A673 (cell line): ENCODE results near the gene PRKCA. TPM values are rescaled to one million over a fixed set of nuclear protein-coding genes. Genes with fewer than 3 reads are reported as not detected.

Source experiments
- BruUV-seq: library from RNA; stranded (reverse); fragments of 400-500 nt; replicated peaks from 2 replicates; lab custom pipeline; 2021; lab: Mats Ljungman, UMichigan
- CTCF ChIA-PET: fragments of 300-600 bp; sonication (Branson Sonifier 250); formaldehyde crosslinking; loops from one replicate; lab custom pipeline; 2022; ENCODE audit warnings: antibody characterized with exemption; lab: Charles Lee
- POLR2A ChIA-PET: fragments of 300-600 bp; sonication (Branson Sonifier 250); formaldehyde crosslinking; loops from one replicate; lab custom pipeline; 2022; ENCODE audit warnings: antibody characterized with exemption; ENCODE audit not compliant: low non-redundant PET; lab: Charles Lee
- DNase-seq: peaks from one replicate; pipeline ENCODE4 v3.0.0-alpha.2; 2015; ENCODE audit warnings: low spot score
- H3K27ac ChIP-seq: fragments of 200-600 bp; sonication (generic); 2 replicates; pipeline ENCODE4 v1.5.1; 2016; ENCODE audit warnings: mixed run types, low read depth, mild to moderate bottlenecking, mixed read lengths, antibody characterized with exemption, low read length; ENCODE audit not compliant: poor library complexity, severe bottlenecking
- H3K27me3 ChIP-seq: fragments of 200-600 bp; sonication (generic); replicated peaks from 2 replicates; pipeline ENCODE4 v1.6.1; 2017; ENCODE audit warnings: mixed run types, low read depth, mild to moderate bottlenecking, mixed read lengths, antibody characterized with exemption, low read length; ENCODE audit not compliant: insufficient read depth, poor library complexity
- H3K36me3 ChIP-seq: fragments of 200-600 bp; sonication (generic); 2 replicates; pipeline ENCODE4 v1.6.1; 2016; ENCODE audit warnings: mixed run types, mild to moderate bottlenecking, mixed read lengths, antibody characterized with exemption, low read length; ENCODE audit not compliant: insufficient read depth, poor library complexity, severe bottlenecking
- H3K4me1 ChIP-seq: fragments of 200-600 bp; sonication (generic); 2 replicates; pipeline ENCODE4 v1.6.1; 2017; ENCODE audit warnings: mixed run types, mild to moderate bottlenecking, mixed read lengths, antibody characterized with exemption, low read length; ENCODE audit not compliant: insufficient read depth, poor library complexity, severe bottlenecking
- H3K4me3 ChIP-seq: fragments of 200-600 bp; sonication (generic); 2 replicates; pipeline ENCODE4 v1.5.1; 2016; ENCODE audit warnings: low read depth, mixed run types, mild to moderate bottlenecking, mixed read lengths, low read length; ENCODE audit not compliant: poor library complexity, severe bottlenecking
- H3K9me3 ChIP-seq: fragments of 200-600 bp; sonication (generic); 2 replicates; pipeline ENCODE4 v1.6.1; 2016; ENCODE audit warnings: mixed run types, low read depth, mild to moderate bottlenecking, mixed read lengths, antibody characterized with exemption, low read length; ENCODE audit not compliant: poor library complexity, severe bottlenecking
- EZH2 ChIP-seq: fragments of 200-600 bp; sonication (generic); IDR thresholded peaks from 2 replicates; pipeline ENCODE4 v1.6.1; 2017; ENCODE audit warnings: borderline replicate concordance, low read depth, mild to moderate bottlenecking, mixed read lengths, antibody characterized with exemption, low read length; ENCODE audit not compliant: poor library complexity, severe bottlenecking
- intact Hi-C: fragments of 100-400 bp; cut with micrococcal nuclease; formaldehyde crosslinking; loops from one replicate; pipeline ENCODE4 v1.10.0; 2022; ENCODE audit not compliant: unreplicated experiment
- total RNA-seq: library from RNA; stranded (reverse); gene quantifications from 2 replicates; pipeline ENCODE4 v1.2.3, GENCODE V29; 2021
- TF ChIP-seq, protein P1 (sequence below): fragments of 300-800, 200-600 bp; sonication (generic); conservative IDR thresholded peaks from 2 replicates; pipeline ENCODE4 v1.5.1; 2017; ENCODE audit warnings: low read depth, mild to moderate bottlenecking, antibody characterized with exemption, low read length, moderate library complexity, mixed read lengths

Gene PRKCA
- total RNA-seq, 1 experiment from 2014 or later, result 16.3 TPM

DNA sequence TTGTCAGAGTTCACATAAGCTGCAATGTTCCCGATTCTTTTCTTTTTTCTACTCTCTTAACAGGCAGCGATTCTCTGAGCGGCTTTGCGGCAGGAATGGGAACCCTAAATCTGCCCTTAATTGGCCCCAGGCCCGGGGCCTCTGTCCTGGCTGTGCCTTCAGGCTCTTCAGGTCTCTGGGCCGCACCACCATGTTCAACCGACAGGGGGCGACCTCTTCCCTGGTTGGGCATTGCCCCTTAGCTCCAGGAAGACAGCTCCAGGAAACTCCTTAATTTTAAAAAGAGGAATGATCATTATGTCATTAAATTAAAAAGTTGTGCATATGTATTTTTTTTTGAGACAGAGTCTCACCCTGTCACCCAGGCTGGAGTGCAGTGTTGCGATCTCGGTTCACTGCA lies 552.8 kb downstream of the PRKCA start:
- H3K4me3 ChIP-seq, result no peak overlapping the region
- no peak overlapping the region for H3K27ac ChIP-seq
- H3K9me3 ChIP-seq, result peaks cover 4% of the 10 kb centered on the region
- no peaks in the 10 kb centered on the region for H3K4me1 ChIP-seq
- no peaks in the 10 kb centered on the region for H3K27me3 ChIP-seq
- H3K36me3 ChIP-seq, result no peaks in the 10 kb centered on the region
- no peak for TF ChIP-seq EZH2
- TF ChIP-seq, protein P1, sequence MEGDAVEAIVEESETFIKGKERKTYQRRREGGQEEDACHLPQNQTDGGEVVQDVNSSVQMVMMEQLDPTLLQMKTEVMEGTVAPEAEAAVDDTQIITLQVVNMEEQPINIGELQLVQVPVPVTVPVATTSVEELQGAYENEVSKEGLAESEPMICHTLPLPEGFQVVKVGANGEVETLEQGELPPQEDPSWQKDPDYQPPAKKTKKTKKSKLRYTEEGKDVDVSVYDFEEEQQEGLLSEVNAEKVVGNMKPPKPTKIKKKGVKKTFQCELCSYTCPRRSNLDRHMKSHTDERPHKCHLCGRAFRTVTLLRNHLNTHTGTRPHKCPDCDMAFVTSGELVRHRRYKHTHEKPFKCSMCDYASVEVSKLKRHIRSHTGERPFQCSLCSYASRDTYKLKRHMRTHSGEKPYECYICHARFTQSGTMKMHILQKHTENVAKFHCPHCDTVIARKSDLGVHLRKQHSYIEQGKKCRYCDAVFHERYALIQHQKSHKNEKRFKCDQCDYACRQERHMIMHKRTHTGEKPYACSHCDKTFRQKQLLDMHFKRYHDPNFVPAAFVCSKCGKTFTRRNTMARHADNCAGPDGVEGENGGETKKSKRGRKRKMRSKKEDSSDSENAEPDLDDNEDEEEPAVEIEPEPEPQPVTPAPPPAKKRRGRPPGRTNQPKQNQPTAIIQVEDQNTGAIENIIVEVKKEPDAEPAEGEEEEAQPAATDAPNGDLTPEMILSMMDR, result peak; percentile 47
- BruUV-seq, result no TSS peak
- DNase-seq, result no peak
- CTCF ChIA-PET, result interaction anchor here (0.6 kb wide), 1 partner anchor 55 kb away, joined by 3 read pairs; no protein-coding TSS in a partner anchor
- POLR2A ChIA-PET, result no interaction called here
- intact Hi-C loops, result no loop called here

DNA sequence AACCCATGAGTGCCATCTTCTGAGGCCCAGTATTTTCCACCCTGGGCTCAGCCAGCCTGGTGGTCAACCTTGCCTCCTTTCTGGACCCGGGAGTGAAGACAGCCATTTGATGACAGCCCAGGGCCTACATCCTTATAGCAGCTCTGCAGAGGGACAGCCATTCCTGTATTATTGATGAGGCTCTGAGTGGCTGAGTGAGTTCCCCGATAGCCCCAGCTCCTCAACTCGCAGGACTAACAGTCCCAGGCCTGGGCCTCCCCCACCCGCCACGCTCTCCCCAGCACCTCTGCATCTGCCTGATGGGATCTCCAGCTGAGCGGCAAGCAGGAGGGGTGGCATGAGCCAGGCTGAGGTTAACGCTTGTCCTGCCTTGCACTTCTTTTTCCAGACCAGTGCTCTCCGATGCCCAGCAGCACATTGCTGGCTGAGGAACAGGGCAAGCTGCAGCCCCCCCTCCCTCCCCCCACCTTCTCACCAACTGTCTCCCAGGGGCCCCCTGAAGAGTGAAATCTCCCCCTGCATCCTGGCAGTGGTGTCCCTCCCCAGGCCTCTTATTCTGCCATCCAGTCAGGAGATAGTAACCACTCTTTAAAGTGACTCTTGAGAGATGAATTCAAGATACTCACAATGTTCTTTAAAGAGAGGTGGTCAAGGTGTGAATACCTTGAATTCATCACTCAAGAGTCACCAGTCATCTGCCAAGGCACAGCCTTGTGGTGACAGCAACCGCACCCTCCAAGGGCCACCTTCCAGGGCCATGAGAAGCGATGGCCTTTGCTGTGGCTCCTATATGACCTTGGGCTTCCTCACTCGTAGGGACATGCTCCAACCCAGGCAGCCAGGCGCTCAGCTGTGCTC lies 556.0 kb downstream of the PRKCA start:
- CTCF ChIA-PET, result no interaction called here
- no peak overlapping the region for H3K27ac ChIP-seq
- no peak overlapping the region for H3K4me3 ChIP-seq
- intact Hi-C loops, result no loop called here
- H3K27me3 ChIP-seq, result no peaks in the 10 kb centered on the region
- H3K36me3 ChIP-seq, result no peaks in the 10 kb centered on the region
- no TSS peak for BruUV-seq
- no peaks in the 10 kb centered on the region for H3K4me1 ChIP-seq
- H3K9me3 ChIP-seq, result peaks cover 4% of the 10 kb centered on the region
- TF ChIP-seq, protein P1, result no peak
- TF ChIP-seq EZH2, result no peak
- POLR2A ChIA-PET, result no interaction called here
- DNase-seq, result no peak

DNA sequence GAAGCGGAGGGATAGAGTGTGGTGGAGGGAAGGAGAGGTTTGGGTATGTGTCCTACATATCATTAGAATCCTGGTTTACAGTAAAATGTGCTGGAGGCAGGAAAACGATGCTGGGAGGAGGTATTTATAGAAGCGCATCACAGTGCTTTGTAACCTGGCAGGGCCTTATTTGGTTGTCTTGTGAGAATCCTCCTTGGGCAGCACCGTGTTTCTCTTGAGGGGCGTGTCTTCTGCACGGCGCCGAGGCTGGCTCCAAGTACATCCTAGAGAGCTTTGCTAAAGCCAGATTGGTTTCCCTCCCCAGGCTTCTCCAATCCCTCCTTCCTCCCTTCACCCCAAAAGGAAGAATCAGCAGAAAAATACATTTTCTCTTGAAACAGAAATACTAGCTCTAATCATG lies 556.9 kb downstream of the PRKCA start:
- BruUV-seq, result no TSS peak
- intact Hi-C loops, result no loop called here
- Histone ChIP-seq H3K27me3 (no peaks in the 10 kb centered on the region), H3K27ac (no peak overlapping the region), H3K4me1 (no peaks in the 10 kb centered on the region), H3K4me3 (no peak overlapping the region), H3K36me3 (no peaks in the 10 kb centered on the region), H3K9me3 (peaks cover 4% of the 10 kb centered on the region)
- POLR2A ChIA-PET, result no interaction called here
- TF ChIP-seq EZH2, result no peak
- TF ChIP-seq, protein P1, result no peak
- no peak for DNase-seq
- CTCF ChIA-PET, result no interaction called here
